ENCODE data around the gene MAMLD1.

- TF ChIP-seq GATA3 (IDR thresholded peaks at IDR 0.05; ENCODE audit: low read depth, low read length) (no peak), GATA2 (IDR thresholded peaks at IDR 0.05; ENCODE audit: low read depth, low read length) (no peak)
Observed at GRCh38 chrX:150405576-150405975, 42.5 kb downstream of the MAMLD1 start.
